Spleen (tissue), 11 donors: Measurements from ENCODE around the gene SNED1. TPM values are rescaled to one million over a fixed set of nuclear protein-coding genes. Genes with fewer than 3 reads are reported as not detected.
A peak's percentile ranks its signal among the peaks of the same experiment; 100 is the strongest.

Experiments
- DNase-seq: peaks from one replicate; pipeline ENCODE4 v3.0.0-alpha.2; 2020
- H3K27ac ChIP-seq, 8 donors: fragments of 200-600 bp; sonication (generic) in 7 of 8; 1 replicate in 4 of 8; 2 replicates in 4 of 8; pipeline versions ENCODE4 v1.5.0 to v1.8.0; 2016 to 2021; ENCODE audit warnings: inconsistent platforms in 4 of 8, mild to moderate bottlenecking in 4 of 8, moderate library complexity in 1 of 8
- H3K27me3 ChIP-seq, 7 donors: fragments of 200-600 bp; sonication (generic) in 6 of 7; replicated peaks in 1 of 7; 1 replicate in 4 of 7; 2 replicates in 3 of 7; pipeline versions ENCODE4 v1.5.0 to v1.8.0; 2016 to 2021; ENCODE audit warnings: inconsistent platforms in 3 of 7, mild to moderate bottlenecking in 1 of 7
- H3K36me3 ChIP-seq, 6 donors: fragments of 200-600 bp; sonication (generic) in 5 of 6; 1 replicate in 4 of 6; 2 replicates in 2 of 6; pipeline versions ENCODE4 v1.5.0 to v1.8.0; 2016 to 2021; ENCODE audit warnings: inconsistent platforms in 2 of 6
- H3K4me1 ChIP-seq, 6 donors: fragments of 200-600 bp; sonication (generic) in 5 of 6; 1 replicate in 3 of 6; 2 replicates in 3 of 6; pipeline versions ENCODE4 v1.5.0 to v1.8.0; 2016 to 2021; ENCODE audit warnings: inconsistent platforms in 3 of 6
- H3K4me3 ChIP-seq, 8 donors: fragments of 200-600 bp; sonication (generic) in 7 of 8; 1 replicate in 4 of 8; 2 replicates in 4 of 8; pipeline versions ENCODE4 v1.5.0 to v1.8.0; 2016 to 2021; ENCODE audit warnings: inconsistent platforms in 4 of 8, mild to moderate bottlenecking in 4 of 8, moderate library complexity in 2 of 8
- H3K9me3 ChIP-seq, 8 donors: fragments of 200-600 bp; sonication (generic) in 7 of 8; 1 replicate in 4 of 8; 2 replicates in 4 of 8; pipeline versions ENCODE4 v1.5.0 to v1.8.0; 2016 to 2021; ENCODE audit warnings: inconsistent platforms in 4 of 8
- CTCF ChIP-seq, 11 experiments: fragments of 200-600 bp in 7 of 11; fragments of 450-650 bp in 4 of 11; sonication (generic) in 4 of 11; IDR thresholded peaks in 8 of 11; conservative IDR thresholded peaks in 3 of 11; 1 replicate in 7 of 11; 2 replicates in 4 of 11; pipeline versions ENCODE4 v1.4.0 to v1.8.0; 2016 to 2021; ENCODE audit warnings: antibody characterized with exemption in 11 of 11, inconsistent platforms in 4 of 11, mild to moderate bottlenecking in 1 of 11
- POLR2A ChIP-seq, 3 donors: fragments of 450-650 bp; IDR thresholded peaks; one replicate each; pipeline ENCODE4 v1.5.1; 2017; ENCODE audit warnings: antibody characterized with exemption in 3 of 3, mild to moderate bottlenecking in 1 of 3
- POLR2AphosphoS5 ChIP-seq, 3 donors: sonication (generic); formaldehyde crosslinking; IDR thresholded peaks; one replicate each; pipeline ENCODE4 v1.5.1; 2017; ENCODE audit warnings: antibody characterized with exemption in 3 of 3
- WGBS, 5 donors: extraction: QIAGEN DNeasy Blood & Tissue Kit in 3 of 5; methylation state at CpG; one replicate each; pipeline versions ENCODE4 v1.1.5 to v1.1.7; 2013 to 2018; 5-methylcytosine and 5-hydroxymethylcytosine counted together
- intact Hi-C: fragments of 100-400 bp; cut with DNase I; formaldehyde crosslinking; loops from one replicate; pipeline ENCODE4 v1.15.0; 2023; ENCODE audit warnings: low total_unique reads
- polyA plus RNA-seq, 3 donors: library from polyadenylated mRNA; stranded (reverse); fragments of 200-250 nt; gene quantifications; one replicate each; pipeline ENCODE4 v1.2.1, GENCODE V29; 2013
- total RNA-seq, 7 donors: library from RNA; depleted of rRNA in 3 of 7; stranded (reverse); fragments of >200 nt in 3 of 7; fragmentation: NEBNext Ultra II Directional in 4 of 7; extraction: Animal tissue kit (Norgen Biotek cat#: 25700) in 4 of 7; gene quantifications; one replicate each; pipeline versions ENCODE4 v1.1.0 to v1.2.1, GENCODE V29; 2016 to 2021
- donor health status: healthy with polysubstance abuse.
- donor health status: DM: no; HTN: no; CAD: no; lungs with moderate emphysema.
- donor health status: DM: no; HTN: no; CAD: no.
- donor health status: Bipolar disorder and iron deficiency.
- donor health status: healthy.
- donor health status: DM: no; HTN: no; CAD: no.
- donor health status: DM: yes; HTN: yes; CAD: no.

Gene SNED1
- total and polyA plus RNA-seq, 10 donors, result 2.6 to 85.3 (median 45.5) TPM

DNA sequence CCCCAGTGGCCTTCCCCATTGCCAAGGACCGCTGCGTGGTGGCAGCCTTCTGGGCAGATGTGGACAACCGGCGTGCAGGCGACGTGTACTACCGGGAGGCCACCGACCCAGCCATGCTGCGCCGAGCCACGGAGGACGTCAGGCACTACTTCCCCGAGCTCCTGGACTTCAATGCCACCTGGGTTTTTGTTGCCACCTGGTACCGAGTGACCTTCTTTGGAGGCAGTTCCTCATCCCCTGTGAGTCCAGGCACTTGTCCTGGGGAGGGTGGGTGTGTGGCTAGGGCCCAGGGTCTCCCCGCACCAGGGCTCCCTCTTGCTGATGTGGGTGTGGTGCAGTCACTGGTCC lies 31.9 kb downstream of the SNED1 start:
- intact Hi-C loops, result no loop called here
- DNase-seq, result no peak
- WGBS, 5 donors, result 85 to 96% (median 93%) methylated on average over 2 to 15 of the region's 15 CpGs

GRCh38 chr2:241030883-241031282 lies 32.5 kb downstream of the SNED1 start:
- Histone ChIP-seq H3K4me1 (no peaks in the 10 kb centered on the region), H3K36me3 (peaks cover 0 to 45% (median 4%) of the 10 kb centered on the region in 6 donors), H3K9me3 (peaks cover under 1 to 26% (median 18%) of the 10 kb centered on the region in 8 donors), H3K27ac (no peak overlapping the region), H3K4me3 (no peak overlapping the region), H3K27me3 (no peaks in the 10 kb centered on the region)
- DNase-seq, result no peak
- TF ChIP-seq CTCF (IDR thresholded peaks at IDR 0.05 in 8 of 11, conservative IDR thresholded peaks at IDR 0.05 in 3 of 11), result no peak
- TF ChIP-seq POLR2AphosphoS5 (IDR thresholded peaks at IDR 0.05), result no peak
- TF ChIP-seq POLR2A (IDR thresholded peaks at IDR 0.05), result no peak
- intact Hi-C loops, result no loop called here
- WGBS, 5 donors, result 84 to 93% (median 91%) methylated on average over 7 of the region's 7 CpGs

More for the DNA sequence above, 31.9 kb downstream of the SNED1 start:
- H3K4me3 ChIP-seq, result no peak overlapping the region
- no peak overlapping the region for H3K27ac ChIP-seq
- no peaks in the 10 kb centered on the region for H3K4me1 ChIP-seq
- TF ChIP-seq CTCF (IDR thresholded peaks at IDR 0.05 in 8 of 11, conservative IDR thresholded peaks at IDR 0.05 in 3 of 11) (no peak), POLR2AphosphoS5 (IDR thresholded peaks at IDR 0.05) (no peak), POLR2A (IDR thresholded peaks at IDR 0.05) (no peak)
- peaks cover 5 to 32% (median 24%) of the 10 kb centered on the region in 8 donors for H3K9me3 ChIP-seq
- H3K36me3 ChIP-seq, result peaks cover 0 to 43% (median 4%) of the 10 kb centered on the region in 6 donors
- H3K27me3 ChIP-seq, result no peaks in the 10 kb centered on the region

GRCh38 chr2:241031436-241032165 lies 33.2 kb downstream of the SNED1 start:
- TF ChIP-seq POLR2A (IDR thresholded peaks at IDR 0.05) (no peak), POLR2AphosphoS5 (IDR thresholded peaks at IDR 0.05) (no peak), CTCF (IDR thresholded peaks at IDR 0.05 in 8 of 11, conservative IDR thresholded peaks at IDR 0.05 in 3 of 11) (no peak)
- H3K4me1 ChIP-seq, result peaks cover 0 to 7% (median 4%) of the 10 kb centered on the region in 6 donors
- H3K9me3 ChIP-seq, result peaks cover 0 to 19% (median 11%) of the 10 kb centered on the region in 8 donors
- H3K27ac ChIP-seq, result no peak overlapping the region
- peaks cover 0 to 5% (median 0%) of the 10 kb centered on the region in 7 donors for H3K27me3 ChIP-seq
- intact Hi-C loops, result no loop called here
- H3K4me3 ChIP-seq, result no peak overlapping the region
- peaks cover 0 to 47% (median 4%) of the 10 kb centered on the region in 6 donors for H3K36me3 ChIP-seq
- no peak for DNase-seq
- 85 to 97% (median 93%) methylated on average over 20 of the region's 20 CpGs for WGBS, 5 donors

GRCh38 chr2:241033336-241033987 lies 35.0 kb downstream of the SNED1 start:
- Histone ChIP-seq H3K27me3 (peaks cover 0 to 5% (median 0%) of the 10 kb centered on the region in 7 donors), H3K27ac (no peak overlapping the region), H3K4me3 (no peak overlapping the region), H3K36me3 (peaks cover 0 to 60% (median 4%) of the 10 kb centered on the region in 6 donors), H3K9me3 (peaks cover 0 to 6% (median 0%) of the 10 kb centered on the region in 8 donors), H3K4me1 (peaks cover 0 to 26% (median 21%) of the 10 kb centered on the region in 6 donors)
- TF ChIP-seq POLR2A (IDR thresholded peaks at IDR 0.05) (no peak), CTCF (IDR thresholded peaks at IDR 0.05 in 8 of 11, conservative IDR thresholded peaks at IDR 0.05 in 3 of 11) (no peak), POLR2AphosphoS5 (IDR thresholded peaks at IDR 0.05) (peak in 1 of 3 donors; percentile 9)
- intact Hi-C loops, result no loop called here
- DNase-seq, result no peak
- WGBS, 5 donors, result 88 to 96% (median 91%) methylated on average over 11 to 17 of the region's 17 CpGs
